HepG2 (cell line): ENCODE measurements around the gene ZDHHC13. TPM values are rescaled to one million over a fixed set of nuclear protein-coding genes. Genes with fewer than 3 reads are reported as not detected.

Experiments used
- ATAC-seq: fragments of 200-7000 bp; cut with Tn5 transposase; 3 replicates; pipeline ENCODE4 v1.9.1; 2020; ENCODE audit warnings: mild to moderate bottlenecking, moderate library complexity
- BruUV-seq: library from RNA; stranded (reverse); fragments of 400-500 nt; replicated peaks from 2 replicates; lab custom pipeline; 2021; lab: Mats Ljungman, UMichigan
- CTCF ChIA-PET: fragments of 300-600 bp; formaldehyde crosslinking; extraction: SDS; loops from one replicate; lab custom pipeline; 2021; ENCODE audit warnings: low total read pairs, inconsistent platforms, low intra/inter-chr PET ratio; lab: Yijun Ruan, JAX
- POLR2A ChIA-PET: fragments of 350-600 bp; sonication (Branson Sonifier 250); formaldehyde crosslinking; loops from one replicate; lab custom pipeline; 2020; ENCODE audit warnings: antibody characterized with exemption, inconsistent platforms; lab: Yijun Ruan, JAX
- DNase-seq: peaks from one replicate; pipeline ENCODE4 v3.0.0-alpha.2; 2015; ENCODE audit warnings: low spot score
- FAIRE-seq: peaks from 3 replicates; lab custom pipeline; 2011; peaks lifted over from hg19 to GRCh38; lab: Jason Lieb, UNC
- H2AFZ ChIP-seq: one replicate; pipeline ENCODE4 v1.6.1; 2011; ENCODE audit warnings: low read length, inconsistent platforms
- H3K27ac ChIP-seq: fragments of 300-600 bp; 3 replicates; pipeline ENCODE4 v1.8.0; 2011; ENCODE audit warnings: mixed run types, mild to moderate bottlenecking, mixed read lengths, low read length, inconsistent platforms; ENCODE audit not compliant: insufficient read depth; ENCODE audit errors: extremely low read length
- H3K27me3 ChIP-seq, 2 experiments: fragments of 200-600 bp in 1 of 2; 2 replicates in 1 of 2; 3 replicates in 1 of 2; pipeline versions ENCODE4 v1.6.0 to v1.8.0; 2011; ENCODE audit warnings: low read length in 2 of 2, mild to moderate bottlenecking in 2 of 2, moderate library complexity in 2 of 2, inconsistent platforms in 1 of 2; ENCODE audit not compliant: insufficient read depth in 2 of 2, control insufficient read depth in 1 of 2
- H3K36me3 ChIP-seq, 2 experiments: fragments of 200-600 bp in 1 of 2; replicated peaks in 1 of 2; 2 replicates in 1 of 2; 3 replicates in 1 of 2; pipeline versions ENCODE4 v1.5.1 to v1.8.0; 2011; ENCODE audit warnings: low read length in 2 of 2, inconsistent platforms in 1 of 2; ENCODE audit not compliant: insufficient read depth in 2 of 2, control insufficient read depth in 1 of 2
- H3K4me1 ChIP-seq: 2 replicates; pipeline ENCODE4 v1.5.1; 2012; ENCODE audit warnings: low read length, inconsistent platforms; ENCODE audit not compliant: insufficient read depth
- H3K4me2 ChIP-seq: 2 replicates; pipeline ENCODE4 v1.6.0; 2011; ENCODE audit warnings: low read depth, low read length, inconsistent platforms
- H3K4me3 ChIP-seq, 3 experiments: fragments of 200-600 bp in 1 of 3; sonication (generic), shearing (Covaris generic) in 1 of 3; replicated peaks in 1 of 3; 2 replicates each; pipeline ENCODE4 v1.5.1; 2011 to 2016; ENCODE audit warnings: low read length in 3 of 3, inconsistent platforms in 2 of 3, low read depth in 2 of 3, mild to moderate bottlenecking in 2 of 3, control low read depth in 1 of 3, mixed read lengths in 1 of 3; ENCODE audit not compliant: insufficient read depth in 1 of 3
- H3K79me2 ChIP-seq: one replicate; pipeline ENCODE4 v1.6.1; 2011; ENCODE audit warnings: low read length, inconsistent platforms; ENCODE audit not compliant: insufficient read depth
- H3K9ac ChIP-seq: 2 replicates; pipeline ENCODE4 v1.6.0; 2011; ENCODE audit warnings: mild to moderate bottlenecking, low read depth, low read length, inconsistent platforms; ENCODE audit not compliant: insufficient read depth
- H3K9me3 ChIP-seq: 2 replicates; pipeline ENCODE4 v1.5.1; 2012; ENCODE audit warnings: mild to moderate bottlenecking, low read length
- H4K20me1 ChIP-seq: 2 replicates; pipeline ENCODE4 v1.6.0; 2011; ENCODE audit warnings: inconsistent platforms, mild to moderate bottlenecking, low read length, moderate library complexity; ENCODE audit not compliant: insufficient read depth
- KDM2A ChIP-seq: sonication (generic); formaldehyde crosslinking; IDR thresholded peaks from 2 replicates; pipeline ENCODE4 v1.4.0; 2020; ENCODE audit warnings: low read depth, missing genetic modification reagents, borderline replicate concordance
- KDM3A ChIP-seq: IDR thresholded peaks from 2 replicates; pipeline ENCODE4 v1.6.1; 2018; ENCODE audit warnings: low read depth, missing compliant biosample characterization
- MAF1 ChIP-seq: sonication (generic); formaldehyde crosslinking; IDR thresholded peaks from 2 replicates; pipeline ENCODE4 v1.5.0; 2020; ENCODE audit warnings: missing genetic modification reagents, borderline replicate concordance
- MZF1 ChIP-seq: sonication (generic); formaldehyde crosslinking; IDR thresholded peaks from 2 replicates; pipeline ENCODE4 v1.8.1; 2023; ENCODE audit warnings: mild to moderate bottlenecking, missing genetic modification reagents, borderline replicate concordance
- SAFB2 ChIP-seq: sonication (generic); formaldehyde crosslinking; IDR thresholded peaks from 2 replicates; pipeline ENCODE4 v1.5.1; 2020; ENCODE audit warnings: missing genetic modification reagents, low read depth, mild to moderate bottlenecking, borderline replicate concordance
- ZNF329 ChIP-seq: sonication (generic); formaldehyde crosslinking; IDR thresholded peaks from 2 replicates; pipeline ENCODE4 v1.9.0; 2021; ENCODE audit warnings: low read depth, mild to moderate bottlenecking, missing genetic modification reagents
- ZSCAN30 ChIP-seq: sonication (generic); formaldehyde crosslinking; IDR thresholded peaks from 2 replicates; pipeline ENCODE4 v1.5.0; 2020; ENCODE audit warnings: mild to moderate bottlenecking, missing genetic modification reagents
- WGBS: methylation state at CpG from one replicate; pipeline ENCODE4 v1.1.6; 2017; ENCODE audit warnings: low lambda C conversion rate; 5-methylcytosine and 5-hydroxymethylcytosine counted together
- in situ Hi-C: cut with HindIII; loops from 2 replicates; pipeline ENCODE4 v1.10.0; 2017; ENCODE audit warnings: low pct_unique_long_range_greater_than_20kb; ENCODE audit not compliant: extremely low pct_ligation_motif_present
- intact Hi-C: fragments of 100-400 bp; cut with micrococcal nuclease; formaldehyde crosslinking; loops from one replicate; pipeline ENCODE4 v1.10.0; 2022; ENCODE audit not compliant: unreplicated experiment
- polyA plus RNA-seq, 8 experiments: library from polyadenylated mRNA; depleted of rRNA in 3 of 8; stranded (reverse) in 7 of 8; unstranded in 1 of 8; fragments of >200 nt; fragmentation: Illumina TruSeq in 4 of 8; extraction: Trizol in 4 of 8; gene quantifications; 2 replicates each; pipeline versions ENCODE4 v1.2.1 to v1.2.3, GENCODE V29; 2011 to 2016; ENCODE audit warnings: low read depth in 4 of 8, missing spikeins in 1 of 8, mixed read lengths in 1 of 8; ENCODE audit not compliant: insufficient read depth in 1 of 8
- total RNA-seq, 5 experiments: library from RNA; depleted of rRNA; stranded (reverse); fragments of >200 nt; fragmentation: Illumina TruSeq; extraction: Trizol; gene quantifications; 2 replicates each; pipeline ENCODE4 v1.2.3, GENCODE V29; 2016; ENCODE audit warnings: low read depth in 1 of 5
- TF ChIP-seq, protein P1 (sequence below): sonication (generic); formaldehyde crosslinking; IDR thresholded peaks from 2 replicates; pipeline ENCODE4 v1.5.0; 2020; ENCODE audit warnings: mild to moderate bottlenecking, missing genetic modification reagents

ZDHHC13 gene
- total and polyA plus RNA-seq, 2 of the 13 experiments (the other 11 are each of a cell fraction or from before 2014, with no cell fraction given), result 10.9 to 11.8 TPM

DNA sequence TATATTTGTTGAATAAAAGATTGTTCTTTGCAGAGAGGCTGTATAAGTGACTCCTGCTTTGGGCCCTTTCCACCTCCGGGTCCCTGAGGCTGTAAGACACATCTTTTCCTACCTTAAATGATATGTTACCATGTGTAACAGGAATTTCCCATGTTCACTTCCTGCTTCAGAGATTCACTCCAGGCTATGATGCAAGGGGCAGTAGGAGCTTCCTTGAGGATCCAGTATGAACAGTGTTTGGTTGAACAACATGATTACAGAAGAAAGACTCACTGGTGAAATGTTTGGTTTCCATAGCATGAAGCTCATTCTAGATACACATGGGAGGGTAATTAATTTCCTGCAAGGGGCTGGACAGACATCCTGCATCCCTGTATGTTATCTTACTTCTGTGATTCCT, 25.6 kb upstream of the ZDHHC13 start:
- BruUV-seq, result no TSS peak

DNA sequence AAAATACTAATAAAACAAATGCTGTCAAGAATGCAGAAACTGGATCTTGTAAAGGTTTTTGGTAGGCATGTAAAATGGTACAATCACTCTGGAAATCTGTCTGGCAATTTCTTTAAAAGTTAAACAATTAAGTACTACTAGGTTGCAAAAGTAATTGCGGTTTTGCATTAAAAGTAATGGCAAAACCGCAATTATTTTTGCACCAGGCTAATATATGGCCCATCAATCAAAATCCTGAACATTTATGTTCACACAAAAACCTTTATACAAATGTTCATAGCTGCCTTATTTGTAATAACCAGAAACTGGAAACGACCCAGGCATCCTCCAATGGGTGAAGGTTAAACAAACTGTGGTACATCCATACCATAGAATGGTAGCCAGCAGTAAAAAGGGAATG, 24.6 kb upstream of the ZDHHC13 start:
- ChIA-PET POLR2A (no interaction called here), CTCF (no interaction called here)
- Histone ChIP-seq H3K36me3 (no peaks in the 10 kb centered on the region), H3K79me2 (no peaks in the 10 kb centered on the region), H3K27ac (no peak overlapping the region), H3K9me3 (no peaks in the 10 kb centered on the region), H3K4me2 (no peak overlapping the region), H3K4me3 (no peak overlapping the region), H4K20me1 (no peaks in the 10 kb centered on the region), H2AFZ (no peak overlapping the region), H3K9ac (no peak overlapping the region), H3K4me1 (no peaks in the 10 kb centered on the region), H3K27me3 (peaks cover 0 to 15% of the 10 kb centered on the region in 2 experiments; a peak in 2 of 5 replicates)
- intact Hi-C loops (no loop called here), in situ Hi-C loops (no loop called here)
- WGBS, result 0% methylated on average over 3 of the region's 3 CpGs
- FAIRE-seq (no peak), DNase-seq (no peak), ATAC-seq (no peak)
- BruUV-seq, result no TSS peak
- TF ChIP-seq ZSCAN30 (CRISPR knock-in tag), result no peak
- TF ChIP-seq SAFB2 (CRISPR knock-in tag), result no peak

More for the DNA sequence above, 25.6 kb upstream of the ZDHHC13 start:
- H3K4me2 ChIP-seq, result no peak overlapping the region
- no peaks in the 10 kb centered on the region for H3K79me2 ChIP-seq
- no peaks in the 10 kb centered on the region for H3K36me3 ChIP-seq
- ATAC-seq (no peak), DNase-seq (no peak), FAIRE-seq (no peak)
- POLR2A ChIA-PET, result no interaction called here
- H3K4me1 ChIP-seq, result no peaks in the 10 kb centered on the region
- no peak overlapping the region for H2AFZ ChIP-seq
- in situ Hi-C loops, result no loop called here
- peaks cover 0 to 15% of the 10 kb centered on the region in 2 experiments; a peak in 2 of 5 replicates for H3K27me3 ChIP-seq
- intact Hi-C loops, result no loop called here
- H3K9ac ChIP-seq, result no peak overlapping the region
- CTCF ChIA-PET, result no interaction called here
- no peak overlapping the region for H3K4me3 ChIP-seq
- TF ChIP-seq KDM3A (CRISPR knock-in tag) (no peak), MAF1 (no peak), KDM2A (no peak), MZF1 (no peak), ZNF329 (CRISPR knock-in tag) (no peak)
- TF ChIP-seq, protein P1, sequence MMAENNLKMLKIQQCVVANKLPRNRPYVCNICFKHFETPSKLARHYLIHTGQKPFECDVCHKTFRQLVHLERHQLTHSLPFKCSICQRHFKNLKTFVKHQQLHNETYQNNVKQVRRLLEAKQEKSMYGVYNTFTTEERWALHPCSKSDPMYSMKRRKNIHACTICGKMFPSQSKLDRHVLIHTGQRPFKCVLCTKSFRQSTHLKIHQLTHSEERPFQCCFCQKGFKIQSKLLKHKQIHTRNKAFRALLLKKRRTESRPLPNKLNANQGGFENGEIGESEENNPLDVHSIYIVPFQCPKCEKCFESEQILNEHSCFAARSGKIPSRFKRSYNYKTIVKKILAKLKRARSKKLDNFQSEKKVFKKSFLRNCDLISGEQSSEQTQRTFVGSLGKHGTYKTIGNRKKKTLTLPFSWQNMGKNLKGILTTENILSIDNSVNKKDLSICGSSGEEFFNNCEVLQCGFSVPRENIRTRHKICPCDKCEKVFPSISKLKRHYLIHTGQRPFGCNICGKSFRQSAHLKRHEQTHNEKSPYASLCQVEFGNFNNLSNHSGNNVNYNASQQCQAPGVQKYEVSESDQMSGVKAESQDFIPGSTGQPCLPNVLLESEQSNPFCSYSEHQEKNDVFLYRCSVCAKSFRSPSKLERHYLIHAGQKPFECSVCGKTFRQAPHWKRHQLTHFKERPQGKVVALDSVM (CRISPR knock-in tag), result no peak
- no peaks in the 10 kb centered on the region for H4K20me1 ChIP-seq
- no peaks in the 10 kb centered on the region for H3K9me3 ChIP-seq
- H3K27ac ChIP-seq, result no peak overlapping the region
- WGBS, result 0% methylated on average over 1 of the region's 1 CpG
